DMS153 treated with DMSO at 0.1 percent for 48 hours (cell line): Measurements from ENCODE around the gene APPBP2.
"Not testable (repeated sequence)": the region's sequence is repeated elsewhere in the genome, so short reads cannot be mapped to it uniquely, and the experiment has no call there.

Experiments
- DNase-seq: peaks from one replicate; lab custom pipeline; 2025; ENCODE audit not compliant: unreplicated experiment; lab: John Stamatoyannopoulos, UW

Gene APPBP2

GRCh38 chr17:60534613-60535157 lies 8.6 kb upstream of the APPBP2 start:
- no peak for DNase-seq

- no peak for DNase-seq
Observed at GRCh38 chr17:60534010-60534555, 8.0 kb upstream of the APPBP2 start.

GRCh38 chr17:60529806-60530205 lies 3.8 kb upstream of the APPBP2 start:
- DNase-seq: no peak

GRCh38 chr17:60528828-60529227 lies 2.8 kb upstream of the APPBP2 start:
- DNase-seq: no peak

GRCh38 chr17:60527701-60528100 lies 1.7 kb upstream of the APPBP2 start:
- DNase-seq: no peak

- no peak for DNase-seq
Observed at GRCh38 chr17:60526726-60527125, 684 bp upstream of the APPBP2 start.

GRCh38 chr17:60525328-60525684 lies 736 bp downstream of the APPBP2 start:
- no peak for DNase-seq

- DNase-seq: no peak
Observed at GRCh38 chr17:60524463-60525327, 1.3 kb downstream of the APPBP2 start.

- DNase-seq: no peak
Observed at GRCh38 chr17:60523822-60524221, 2.2 kb downstream of the APPBP2 start.

- no peak for DNase-seq
Observed at GRCh38 chr17:60522889-60523626, 3.0 kb downstream of the APPBP2 start.

- no peak for DNase-seq
Observed at GRCh38 chr17:60519795-60520194, 6.2 kb downstream of the APPBP2 start.

GRCh38 chr17:60515683-60516082 lies 10.4 kb downstream of the APPBP2 start:
- DNase-seq: not testable (repeated sequence)

- not testable (repeated sequence) for DNase-seq
Observed at GRCh38 chr17:60515199-60515598, 10.8 kb downstream of the APPBP2 start.

- no peak for DNase-seq
Observed at GRCh38 chr17:60514500-60514899, 11.5 kb downstream of the APPBP2 start.

- DNase-seq: no peak
Observed at GRCh38 chr17:60514053-60514452, 12.0 kb downstream of the APPBP2 start.

- DNase-seq: no peak
Observed at GRCh38 chr17:60513014-60513413, 13.0 kb downstream of the APPBP2 start.

GRCh38 chr17:60510723-60511122 lies 15.3 kb downstream of the APPBP2 start:
- DNase-seq: no peak

GRCh38 chr17:60510031-60510430 lies 16.0 kb downstream of the APPBP2 start:
- no peak for DNase-seq

- no peak for DNase-seq
Observed at GRCh38 chr17:60508384-60508980, 17.6 kb downstream of the APPBP2 start.

GRCh38 chr17:60506312-60506711 lies 19.7 kb downstream of the APPBP2 start:
- DNase-seq: no peak

GRCh38 chr17:60502145-60502544 lies 23.9 kb downstream of the APPBP2 start:
- no peak for DNase-seq
